ENCODE results near the gene PPFIA1. TPM values are rescaled to one million over a fixed set of nuclear protein-coding genes. Genes with fewer than 3 reads are reported as not detected.

Gene PPFIA1
- total and polyA plus RNA-seq, 10 of the 15 experiments (the other 5 are each of a cell fraction or from before 2014, with no cell fraction given): 5.2 to 26.2 (median 15.8) TPM

GRCh38 chr11:70371241-70371640 is 100.8 kb downstream of the PPFIA1 start (continued):
- no peak for TF ChIP-seq CUX1 (IDR thresholded peaks at IDR 0.05; ENCODE audit: insufficient replicate concordance, low read depth, low read length)

- no peak overlapping the region for H3K4me2 ChIP-seq (ENCODE audit: control insufficient read depth, insufficient read depth)
- RAD21 ChIA-PET (ENCODE audit: unreplicated experiment): no interaction called here
- H3K27ac ChIP-seq (ENCODE audit: control insufficient read depth, insufficient read depth): no peak overlapping the region
- intact Hi-C loops (cut with micrococcal nuclease; ENCODE audit: unreplicated experiment): no loop called here
- no peaks in the 10 kb centered on the region for H3K4me1 ChIP-seq (ENCODE audit: control insufficient read depth, insufficient read depth, low read length)
- TF ChIP-seq ZBTB4 (CRISPR knock-in tag; IDR thresholded peaks at IDR 0.05) (no peak), MLLT1 (IDR thresholded peaks at IDR 0.05) (no peak), CHD1 (IDR thresholded peaks at IDR 0.05; ENCODE audit: low read depth, low read length) (no peak)
- H3K79me2 ChIP-seq (ENCODE audit: control insufficient read depth, insufficient read depth, low read length): no peaks in the 10 kb centered on the region
- peaks cover 3 to 9% of the 10 kb centered on the region in 2 experiments; a peak in 3 of 4 replicates for H3K36me3 ChIP-seq (ENCODE audit: control insufficient read depth in 2 of 2, insufficient read depth in 2 of 2, low read length in 1 of 2)
- BruUV-seq (replicated peaks): no TSS peak
- ATAC-seq (no peak), DNase-seq (ENCODE audit: low read depth, low spot score) (no peak), FAIRE-seq (no peak)
- SMC1A ChIA-PET (ENCODE audit: uncharacterized antibody, unreplicated experiment): no interaction called here
- POLR2A ChIA-PET: no interaction called here
- CTCF ChIA-PET: no interaction called here
- in situ Hi-C loops (cut with MboI): no loop called here
- no peak overlapping the region for H3K4me3 ChIP-seq
- no peak overlapping the region for H3K9ac ChIP-seq (ENCODE audit: control insufficient read depth, insufficient read depth, low read length)
- no peak overlapping the region for H2AFZ ChIP-seq (ENCODE audit: control insufficient read depth, low read depth, low read length)
- no peaks in the 10 kb centered on the region for H3K27me3 ChIP-seq (replicated peaks in 1 of 2; ENCODE audit: control insufficient read depth in 2 of 2, insufficient read depth in 2 of 2, low read length in 1 of 2)
- no peaks in the 10 kb centered on the region for H4K20me1 ChIP-seq (ENCODE audit: control insufficient read depth, insufficient read depth)
- 98% methylated on average over 8 of the region's 8 CpGs for WGBS (ENCODE audit: insufficient coverage, insufficient replicate concordance, low lambda C conversion rate, missing lambda C conversion rate)
- H3K9me3 ChIP-seq (replicated peaks; ENCODE audit: control insufficient read depth, insufficient read depth, low read length): no peaks in the 10 kb centered on the region
Measured at GRCh38 chr11:70372076-70372475, 101.6 kb downstream of the PPFIA1 start.

Measured in GM12878 (cell line).